Anterior cingulate cortex (tissue), 58 donors: ENCODE data around the gene PLA2R1.

Experiments used
- DNase-seq, 58 donors: peaks; one replicate each; lab custom pipeline; 2025; lab: John Stamatoyannopoulos, UW

The PLA2R1 gene

DNA sequence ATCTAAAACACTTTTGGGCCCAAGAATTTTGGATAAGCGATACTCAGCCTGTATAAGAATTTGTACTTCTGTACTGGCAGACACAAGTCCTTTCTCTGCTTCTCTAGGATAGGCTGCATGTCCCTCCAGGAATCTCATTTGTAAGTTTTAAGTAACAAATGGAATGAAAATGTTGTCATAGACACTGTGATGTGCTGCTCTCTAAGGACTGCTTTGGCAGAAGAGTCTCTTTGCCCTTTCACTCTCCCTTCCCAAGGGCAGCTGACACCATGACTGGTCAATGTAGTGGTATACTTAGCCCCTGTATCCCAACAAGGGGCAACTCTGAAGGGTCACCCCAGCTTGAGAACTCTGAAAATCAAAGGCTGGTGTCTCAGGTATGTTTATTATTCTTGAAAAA lies 27.3 kb downstream of the PLA2R1 start:
- DNase-seq: no peak

DNA sequence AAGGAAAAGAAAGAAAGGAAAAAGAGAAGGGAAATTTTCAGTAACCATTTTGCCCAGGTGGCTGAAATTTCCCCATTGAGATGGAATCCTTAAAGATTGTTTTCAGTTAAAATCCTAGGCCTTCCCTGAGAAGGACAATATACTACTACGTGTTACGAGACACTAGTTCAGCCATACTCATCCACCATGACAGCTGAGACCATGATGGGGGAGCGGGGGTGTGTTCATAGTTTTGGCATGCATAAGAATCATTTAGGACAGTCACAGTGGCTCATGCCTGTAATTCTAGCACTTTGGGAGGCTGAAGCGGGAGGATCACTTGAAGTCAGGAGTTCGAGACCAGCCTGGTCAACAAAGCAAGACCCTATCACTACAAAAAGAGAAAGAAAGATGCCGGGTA lies 28.0 kb downstream of the PLA2R1 start:
- DNase-seq: no peak

DNA sequence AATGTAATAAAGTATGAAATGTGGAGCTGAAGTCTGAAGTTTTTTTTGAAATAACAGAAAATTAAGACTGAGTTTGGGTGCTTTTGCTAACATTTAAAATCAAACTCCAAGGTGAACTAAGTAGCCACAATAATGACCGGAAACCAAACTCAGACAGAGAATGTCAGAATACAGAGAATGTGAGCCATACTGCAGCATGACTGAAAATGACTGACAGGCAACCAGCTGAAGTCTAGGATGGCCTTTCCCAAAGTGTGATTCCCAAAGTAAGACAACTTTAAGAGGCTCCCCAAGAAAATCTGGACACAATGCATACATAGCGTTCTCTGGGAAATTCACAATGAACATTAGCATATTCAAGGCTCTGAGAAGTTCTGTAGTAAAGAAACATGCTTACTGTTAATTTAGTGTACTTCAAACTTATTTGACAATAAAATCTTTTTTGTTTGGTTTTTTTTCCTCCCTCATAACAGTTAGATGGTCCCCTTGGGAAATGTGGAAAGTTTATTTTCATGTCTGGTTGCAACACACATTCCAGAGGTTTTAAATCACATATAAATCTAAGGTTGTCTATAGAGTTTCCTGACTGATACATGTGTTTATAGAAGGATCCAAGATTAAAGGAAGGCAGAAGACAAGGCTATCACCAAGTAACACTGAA lies 28.6 kb downstream of the PLA2R1 start:
- no peak for DNase-seq

DNA sequence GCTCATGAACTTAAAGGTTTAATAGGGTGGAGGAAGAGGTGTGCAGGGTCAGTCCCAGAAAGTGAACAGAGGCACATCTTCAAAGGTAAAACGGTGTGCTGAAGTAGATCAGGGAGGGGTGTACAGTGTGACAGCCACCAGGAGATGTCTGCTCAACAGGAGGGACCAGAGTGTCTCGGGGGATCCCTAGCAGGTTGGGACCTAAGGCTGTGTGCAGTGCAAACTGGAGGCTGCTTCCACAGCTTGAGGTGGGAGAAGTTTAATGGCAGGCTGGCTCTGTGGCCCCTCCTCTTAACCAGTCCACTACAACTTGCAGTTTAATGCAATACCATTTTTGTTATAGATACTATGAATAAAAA lies 33.2 kb downstream of the PLA2R1 start:
- DNase-seq: no peak

DNA sequence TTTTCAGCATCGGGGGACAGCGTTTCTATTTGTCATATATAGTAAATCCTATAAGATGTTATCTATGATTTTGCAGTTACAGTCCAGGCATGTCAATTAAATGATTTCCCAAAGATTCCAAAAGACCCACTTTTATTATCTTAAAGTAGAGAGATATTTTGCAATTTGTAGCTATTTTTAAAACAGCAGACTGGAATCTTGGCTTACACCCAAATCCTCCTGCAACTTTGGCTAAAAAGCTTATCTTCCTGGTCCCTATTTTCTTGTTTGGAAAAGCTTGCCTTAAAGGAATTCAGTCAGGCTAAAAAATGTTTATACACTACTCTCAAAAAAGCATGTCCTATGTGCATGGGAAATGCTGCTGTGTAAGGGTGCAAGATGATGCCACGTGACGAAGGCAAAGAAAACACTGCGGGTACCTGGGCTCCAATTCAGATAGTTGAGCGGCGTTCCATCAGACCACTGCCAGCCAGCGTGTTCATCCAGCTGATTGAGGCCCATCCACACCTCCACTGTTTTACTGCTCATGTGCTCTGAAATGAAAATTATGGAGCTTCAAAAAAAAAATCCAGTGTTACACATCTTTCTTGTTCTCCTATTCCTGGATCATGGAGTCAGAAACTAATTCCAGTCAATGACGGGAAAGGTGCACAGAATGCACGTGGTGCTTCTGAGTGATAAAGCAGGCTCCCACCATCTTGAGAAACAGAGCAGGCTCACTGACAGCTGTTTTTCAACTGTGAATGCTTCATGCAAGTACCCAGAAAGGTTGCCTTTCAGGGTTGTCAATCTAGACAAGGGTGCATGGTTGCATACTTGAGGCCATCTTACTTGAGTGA lies 33.8 kb downstream of the PLA2R1 start:
- DNase-seq: no peak

DNA sequence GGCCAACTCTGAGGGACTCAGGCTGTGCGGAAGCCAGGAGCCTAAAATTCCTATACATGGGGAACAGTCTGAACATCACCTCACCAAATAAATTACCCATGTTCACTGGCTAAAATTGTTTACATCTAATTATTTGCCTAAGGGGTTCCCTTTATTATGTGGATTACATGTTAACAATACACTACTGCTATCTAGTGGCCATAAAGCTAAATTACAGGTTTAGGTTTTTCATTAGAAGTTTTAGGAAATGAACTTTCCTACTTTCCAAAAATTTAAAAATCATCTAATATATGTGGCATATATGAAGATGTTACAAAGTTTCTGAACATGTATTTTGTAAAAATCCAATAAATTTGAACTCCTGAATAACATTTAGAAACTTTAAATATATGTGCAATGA lies 40.3 kb downstream of the PLA2R1 start:
- DNase-seq: no peak

DNA sequence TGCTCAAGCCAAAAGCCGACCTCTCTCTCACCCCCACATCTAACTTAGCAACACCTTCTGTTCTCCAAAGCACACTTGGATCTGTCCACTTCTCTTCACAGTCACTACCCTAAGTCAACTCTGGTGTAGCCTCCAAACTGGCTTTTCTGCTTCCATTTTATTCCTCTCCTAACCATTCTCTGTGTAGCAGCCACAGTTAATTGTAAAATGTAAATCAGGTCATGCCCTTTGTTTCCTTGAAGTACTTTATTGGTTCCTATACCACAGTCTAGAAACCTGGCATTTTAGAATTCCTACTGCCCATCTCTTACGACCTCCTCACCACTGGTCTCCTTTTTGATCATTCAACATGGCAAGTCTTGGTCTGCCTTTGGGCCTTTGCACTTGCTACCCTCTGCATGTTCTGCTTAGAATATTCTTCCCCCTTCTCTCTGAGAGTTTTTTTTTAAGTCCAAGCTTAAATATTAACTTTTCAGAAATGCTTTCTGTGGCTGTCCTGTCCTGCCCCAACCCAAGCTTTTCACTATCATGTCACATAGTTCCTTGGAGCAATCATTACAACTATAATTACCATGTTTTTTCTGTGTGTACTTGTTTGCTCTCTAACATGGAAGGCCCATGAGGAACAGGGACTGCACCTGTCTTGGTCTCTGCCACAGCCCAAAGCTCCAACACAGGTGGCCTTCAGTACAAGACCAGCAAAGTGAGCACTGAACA lies 42.9 kb downstream of the PLA2R1 start:
- DNase-seq: no peak

DNA sequence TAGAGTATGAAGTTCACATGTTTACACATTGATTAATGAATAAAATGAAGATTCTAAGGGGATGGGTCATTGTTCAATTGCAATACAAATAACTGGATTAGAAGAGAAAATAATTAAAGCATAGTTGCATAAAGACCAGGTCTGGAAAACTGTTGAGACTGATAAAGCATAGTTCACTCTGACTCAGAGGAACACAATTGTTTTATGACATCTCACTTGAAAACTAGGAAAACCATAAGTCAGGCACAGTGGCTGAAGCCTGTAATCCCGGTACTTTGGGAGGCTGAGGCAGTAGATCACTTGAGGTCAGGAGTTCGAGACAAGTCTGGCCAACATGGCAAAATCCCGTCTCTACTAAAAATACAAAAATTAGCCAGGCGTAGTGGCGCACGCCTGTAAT lies 46.7 kb downstream of the PLA2R1 start:
- DNase-seq: no peak

DNA sequence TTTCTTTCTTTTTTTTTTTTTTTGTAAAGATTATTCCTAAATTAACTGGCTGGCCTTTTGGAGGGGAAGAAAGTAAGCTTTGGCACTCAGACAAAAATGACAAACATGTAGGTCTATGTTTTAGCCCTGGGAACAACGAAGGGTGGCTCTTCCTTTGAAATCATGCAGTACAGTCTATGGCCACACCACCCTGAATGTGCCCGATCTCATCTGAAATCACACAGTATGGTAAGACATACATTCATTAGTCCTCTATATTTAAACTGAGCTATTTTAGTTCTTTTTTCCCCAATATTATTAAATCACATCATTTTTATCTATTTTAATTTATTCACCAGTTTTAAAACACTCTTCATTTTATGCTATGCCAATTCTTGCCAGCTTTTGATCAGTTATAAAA lies 48.2 kb downstream of the PLA2R1 start:
- DNase-seq: no peak

DNA sequence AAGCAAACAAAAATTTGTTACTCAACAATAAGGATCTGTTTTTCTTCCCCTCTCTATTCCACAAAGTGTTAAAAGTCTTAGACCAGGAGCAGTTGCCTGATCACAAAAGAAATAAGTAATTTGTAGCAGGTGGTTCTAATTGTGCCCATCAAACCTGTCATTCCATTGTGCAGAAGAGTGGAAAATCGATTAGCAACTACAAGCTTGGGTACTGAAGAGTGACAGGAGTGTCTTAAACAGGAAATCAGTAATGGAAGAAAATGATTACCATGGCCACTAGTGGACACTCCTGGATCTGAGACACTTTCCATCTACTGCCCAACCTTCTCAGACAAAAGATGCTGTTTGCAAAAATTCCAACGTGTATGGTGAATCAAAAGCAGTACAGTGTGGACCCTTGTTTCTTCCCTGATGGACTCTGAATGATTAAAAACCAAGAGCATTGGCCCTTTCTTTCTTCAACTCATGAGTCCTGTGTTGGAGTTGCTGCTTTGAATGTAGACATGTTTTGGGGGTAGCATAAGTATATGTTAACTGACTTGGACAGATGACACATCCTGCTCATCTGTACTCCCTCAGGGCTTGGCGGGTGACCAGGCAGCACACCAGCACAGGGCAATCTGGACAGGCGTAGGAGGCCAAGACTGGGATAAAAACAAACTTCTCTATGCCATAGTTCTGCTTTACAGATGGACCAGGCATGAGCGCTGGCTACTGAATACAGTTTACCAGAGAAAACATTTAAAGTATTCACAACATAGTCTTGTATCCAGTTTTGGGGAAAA lies 51.9 kb downstream of the PLA2R1 start:
- DNase-seq: no peak

DNA sequence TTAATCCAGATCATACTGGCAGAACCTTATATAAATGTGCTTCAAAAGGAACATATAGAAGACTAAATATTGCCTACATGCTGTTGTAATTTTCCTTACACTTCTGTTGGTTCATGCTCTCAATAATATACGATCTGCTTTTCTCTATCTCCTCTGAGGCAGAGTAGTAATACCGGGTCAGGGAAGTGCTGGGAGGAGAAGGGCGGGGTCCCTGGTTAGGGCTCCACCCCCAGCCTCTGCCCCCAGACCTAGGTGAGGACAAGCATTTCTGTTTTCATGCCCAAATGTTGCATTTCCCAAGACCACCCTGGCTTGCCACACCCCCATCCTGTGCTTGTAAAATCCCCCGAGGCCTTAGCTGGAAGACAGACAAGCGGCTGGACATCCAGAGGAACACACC lies 55.3 kb downstream of the PLA2R1 start:
- DNase-seq: no peak

DNA sequence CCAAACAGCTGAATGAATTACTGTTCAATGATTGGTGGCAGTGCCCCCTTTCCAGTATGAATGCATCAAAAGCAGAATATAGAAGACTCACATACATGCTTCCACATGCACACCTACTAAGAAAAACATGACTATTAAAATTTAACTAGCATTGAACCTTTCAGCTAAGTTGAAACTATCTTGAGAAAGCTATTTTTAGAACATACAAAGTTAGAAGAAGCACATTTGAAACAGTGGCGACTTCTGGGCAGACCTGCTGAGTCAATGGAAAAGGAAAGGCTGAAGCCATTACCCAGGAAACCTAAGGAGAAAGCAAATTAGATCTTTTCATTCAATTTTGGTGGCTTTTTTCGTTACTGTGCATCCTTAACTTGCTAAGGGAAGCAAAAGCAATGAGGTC lies 55.9 kb downstream of the PLA2R1 start:
- no peak for DNase-seq

DNA sequence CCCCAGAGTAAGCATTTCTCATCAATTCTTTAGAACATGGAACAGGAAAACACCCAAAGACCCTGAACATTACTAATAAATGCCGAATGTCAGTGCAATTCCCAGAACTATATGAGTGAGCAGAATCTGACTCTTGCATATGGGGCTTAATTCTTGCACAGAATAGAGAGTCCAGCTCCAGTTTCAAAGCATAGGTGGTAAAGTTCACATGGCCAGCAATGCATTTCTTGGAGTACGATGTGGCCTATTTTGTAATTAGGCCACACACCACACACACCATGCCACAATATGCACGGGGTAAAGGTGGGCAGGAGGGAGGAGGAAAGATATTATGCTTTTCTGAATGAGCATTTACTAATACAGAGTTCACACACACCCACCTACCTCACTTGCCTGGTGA lies 56.5 kb downstream of the PLA2R1 start:
- no peak for DNase-seq

DNA sequence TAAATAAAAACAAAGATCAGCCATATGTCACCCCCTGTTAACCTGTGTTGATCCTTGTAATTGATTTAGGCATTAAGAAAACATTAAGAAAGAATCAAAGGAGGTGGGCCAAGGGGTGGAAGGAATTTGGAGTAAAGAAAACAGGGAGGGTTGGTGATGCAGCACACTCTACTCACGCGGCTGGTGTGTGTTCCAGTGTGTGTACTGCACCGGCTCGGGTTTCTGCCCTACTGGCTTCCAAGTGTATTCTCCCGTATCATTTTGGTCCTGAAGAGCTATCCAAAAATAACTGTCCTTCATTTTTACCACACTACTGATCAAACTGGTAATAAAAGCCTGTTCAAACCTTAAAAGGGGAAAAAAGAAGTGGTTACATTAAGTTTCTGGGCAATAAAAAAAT lies 56.9 kb downstream of the PLA2R1 start:
- no peak for DNase-seq

DNA sequence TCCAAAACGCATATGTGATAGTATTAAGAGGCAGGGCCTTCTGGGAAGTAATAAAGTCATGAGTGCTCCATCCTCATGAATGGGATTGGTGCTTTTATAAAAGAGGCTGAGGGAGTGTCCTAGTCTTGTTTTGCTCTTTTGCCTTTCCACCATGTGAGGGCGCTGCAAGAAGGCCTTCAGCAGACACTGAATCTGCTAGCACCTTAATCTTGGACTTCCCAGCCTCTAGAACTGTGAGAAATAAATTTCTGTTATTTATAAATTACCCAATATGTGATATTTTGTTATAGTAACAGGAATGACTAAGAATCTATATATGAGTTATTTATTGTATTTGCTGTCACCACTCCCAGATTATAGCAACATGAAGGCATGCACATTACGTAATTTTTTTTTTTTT lies 63.5 kb downstream of the PLA2R1 start:
- DNase-seq: no peak

DNA sequence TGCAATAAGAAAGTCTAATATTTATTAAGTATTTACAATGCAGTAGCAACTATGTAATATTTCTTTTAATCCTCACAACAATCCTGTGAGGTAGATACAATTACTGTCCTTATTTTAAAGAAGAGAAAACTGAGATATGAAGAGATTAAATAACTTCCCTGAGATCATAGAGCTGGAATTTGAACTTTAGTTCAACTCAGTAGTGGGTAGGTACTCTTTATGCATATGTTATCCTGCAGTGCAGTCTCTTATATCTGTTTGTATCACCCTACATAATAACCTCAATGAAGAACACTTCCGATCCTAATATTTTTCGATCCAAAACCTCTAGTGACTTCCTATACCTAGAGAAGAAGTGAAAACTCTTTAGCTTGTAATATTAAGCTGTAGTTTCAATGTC lies 64.2 kb downstream of the PLA2R1 start:
- no peak for DNase-seq

DNA sequence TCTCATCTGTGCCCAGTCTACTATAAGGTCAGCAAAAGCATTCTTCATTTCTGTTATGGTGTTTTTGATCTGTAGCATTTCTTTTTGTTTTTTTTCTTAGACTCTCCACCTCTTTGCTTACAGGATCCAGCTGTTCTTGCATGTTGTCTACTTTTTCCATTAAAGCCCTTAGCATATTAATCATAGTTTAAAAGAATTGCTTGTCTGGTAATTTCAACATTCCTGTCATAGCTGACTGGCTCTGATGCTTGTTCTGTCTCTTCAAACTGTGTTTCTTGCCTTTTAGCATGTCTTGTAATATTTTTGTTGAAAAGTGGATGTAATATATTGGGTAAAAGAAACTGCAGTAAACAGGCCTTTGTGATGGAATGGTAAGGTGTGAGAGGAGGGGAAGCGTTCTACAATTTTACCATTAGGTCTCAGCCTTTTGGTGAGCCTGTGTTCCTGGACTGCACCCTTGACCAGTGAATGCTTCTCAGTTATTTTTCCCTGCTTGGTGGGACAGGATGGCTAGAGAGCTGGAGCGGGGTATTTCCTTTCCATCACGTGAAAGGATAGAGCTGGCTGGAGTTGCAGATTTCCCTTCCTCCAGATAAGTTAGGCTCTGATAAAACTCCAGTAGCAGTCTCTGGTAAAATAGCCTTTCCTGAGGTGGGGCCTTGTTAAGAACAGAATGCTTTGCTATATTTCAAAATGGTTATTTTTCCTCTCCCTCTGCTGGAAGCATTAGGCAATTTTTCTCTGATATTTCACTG lies 65.4 kb downstream of the PLA2R1 start:
- no peak for DNase-seq

DNA sequence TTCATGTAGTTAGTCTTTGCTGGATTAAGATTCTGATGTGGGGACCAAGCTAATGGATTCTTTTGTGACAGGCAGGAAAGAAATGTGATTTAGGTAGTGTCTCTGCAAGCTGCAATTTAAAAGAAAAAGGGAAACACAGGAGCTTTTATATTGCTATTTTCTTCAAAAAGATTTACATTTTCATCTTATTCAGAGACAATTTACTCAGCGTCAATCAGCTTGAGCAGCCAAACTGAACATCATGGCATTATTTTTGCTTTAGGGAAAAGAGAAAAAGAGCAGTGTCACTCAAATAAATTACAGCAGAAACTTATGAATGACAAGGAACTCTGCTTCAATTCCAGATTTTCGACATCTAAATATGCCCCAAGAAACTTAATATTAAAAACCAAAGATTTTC lies 67.4 kb downstream of the PLA2R1 start:
- DNase-seq: no peak

DNA sequence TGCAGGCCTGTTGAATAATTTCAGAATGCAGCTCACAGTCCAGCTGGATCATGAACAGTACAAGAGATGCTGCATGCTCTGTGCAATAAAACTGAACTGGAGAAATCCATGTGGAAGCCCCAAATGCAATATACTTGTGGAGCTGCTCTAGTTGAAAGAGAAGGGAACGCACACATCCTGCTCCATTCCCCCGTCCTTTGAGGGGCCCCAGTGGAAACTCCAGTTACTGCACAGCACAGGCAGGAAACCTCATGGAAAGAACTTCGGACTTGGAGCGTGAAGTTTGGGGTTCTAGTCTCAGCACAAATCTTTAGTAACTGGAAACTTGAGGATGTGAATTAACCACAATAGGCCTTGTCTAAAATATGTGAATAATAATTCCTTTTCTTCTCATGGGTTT lies 73.2 kb downstream of the PLA2R1 start:
- DNase-seq: no peak

DNA sequence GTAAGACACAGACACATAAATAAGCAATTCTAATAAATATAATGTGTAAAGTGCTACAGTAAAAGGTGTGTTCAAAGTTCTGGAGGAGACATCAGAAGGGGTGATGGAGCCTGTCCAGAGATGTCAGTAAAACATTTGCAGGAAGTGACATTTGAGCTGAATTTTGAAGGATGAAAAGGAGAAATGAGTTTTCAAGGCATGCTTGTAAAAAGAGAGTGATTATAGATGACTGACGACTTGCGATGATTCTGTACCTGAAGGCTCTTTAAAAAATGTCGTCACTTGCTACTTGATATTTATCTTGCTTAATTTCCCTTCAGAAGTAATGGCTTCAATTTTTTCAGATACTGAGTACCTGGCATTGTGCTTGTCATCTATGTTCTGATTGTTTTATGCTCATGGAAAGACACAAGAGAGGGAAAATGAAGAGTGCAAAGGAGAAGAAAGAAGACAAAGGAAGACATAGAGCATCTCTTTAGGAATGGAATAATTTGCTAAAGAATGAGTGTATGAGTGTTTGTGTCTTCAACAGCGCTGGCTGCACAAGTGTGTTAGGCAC lies 73.9 kb downstream of the PLA2R1 start:
- no peak for DNase-seq
